ENCODE results near the gene TET1. TPM values are rescaled to one million over a fixed set of nuclear protein-coding genes. Genes with fewer than 3 reads are reported as not detected.

The TET1 gene
- total and polyA plus RNA-seq, 9 of the 15 experiments (the other 6 are each of a cell fraction or from before 2014, with no cell fraction given) = 2.6 to 21.3 (median 11.6) TPM

GRCh38 chr10:68594405-68594804 lies 34.3 kb downstream of the TET1 start (continued):
- TF ChIP-seq SMAD4 (CRISPR knock-in tag; conservative IDR thresholded peaks at IDR 0.05) (0 out of 2 replicates have a peak, but pooled peaks have one; percentile 32), ZNF586 (CRISPR knock-in tag; conservative IDR thresholded peaks at IDR 0.05) (no peak), ETV1 (tag; conservative IDR thresholded peaks at IDR 0.05; ENCODE audit: low read depth) (peak; percentile 50; the same call in 1 of the 2 replicates), STAT6 (CRISPR knock-in tag; IDR thresholded peaks at IDR 0.05) (no peak), PCBP2 (IDR thresholded peaks at IDR 0.05; ENCODE audit: low read depth, low read length, poor library complexity, severe bottlenecking) (no peak), ZNF3 (CRISPR knock-in tag; IDR thresholded peaks at IDR 0.05) (no peak), KLF13 (tag; IDR thresholded peaks at IDR 0.05; ENCODE audit: borderline replicate concordance, low read depth) (no peak), MBD1 (CRISPR knock-in tag; IDR thresholded peaks at IDR 0.05) (no peak), U2AF2 (optimal IDR thresholded peaks at IDR 0.05; ENCODE audit: low read depth, low read length) (no peak), RBM39 (optimal IDR thresholded peaks at IDR 0.05; ENCODE audit: low read depth, low read length) (no peak), IRF2 (CRISPR knock-in tag; IDR thresholded peaks at IDR 0.05) (no peak), L3MBTL2 (IDR thresholded peaks at IDR 0.05) (no peak), ELF1 (tag; IDR thresholded peaks at IDR 0.05) (no peak), GABPA (tag; conservative IDR thresholded peaks at IDR 0.05; ENCODE audit: low read depth) (peak; percentile 32; the same call in 1 of the 2 replicates), XRCC4 (IDR thresholded peaks at IDR 0.05; ENCODE audit: extremely low read depth, insufficient read depth, insufficient read length) (no peak), MYBL2 (IDR thresholded peaks at IDR 0.05; ENCODE audit: low read depth) (peak; percentile 47; the same call in 1 of the 2 replicates), MYBL2 (CRISPR knock-in tag; IDR thresholded peaks at IDR 0.05; ENCODE audit: borderline replicate concordance) (no peak), JUN (IDR thresholded peaks at IDR 0.05; ENCODE audit: borderline replicate concordance, low read depth, low read length) (peak; percentile 33; the same call in 1 of the 2 replicates), JUN (CRISPR knock-in tag; IDR thresholded peaks at IDR 0.05; ENCODE audit: borderline replicate concordance) (no peak), EGR1 (conservative IDR thresholded peaks at IDR 0.05) (no peak), ARID1B (IDR thresholded peaks at IDR 0.05) (peak; percentile 46), JUND (IDR thresholded peaks at IDR 0.05; ENCODE audit: borderline replicate concordance, low read depth, low read length) (peak; percentile 82), JUND (tag; IDR thresholded peaks at IDR 0.05; ENCODE audit: borderline replicate concordance, low read depth, low read length) (peak; percentile 32; the same call in 1 of the 3 replicates), CHD1 (IDR thresholded peaks at IDR 0.05; ENCODE audit: low read length) (no peak)
- TF ChIP-seq, protein P1, sequence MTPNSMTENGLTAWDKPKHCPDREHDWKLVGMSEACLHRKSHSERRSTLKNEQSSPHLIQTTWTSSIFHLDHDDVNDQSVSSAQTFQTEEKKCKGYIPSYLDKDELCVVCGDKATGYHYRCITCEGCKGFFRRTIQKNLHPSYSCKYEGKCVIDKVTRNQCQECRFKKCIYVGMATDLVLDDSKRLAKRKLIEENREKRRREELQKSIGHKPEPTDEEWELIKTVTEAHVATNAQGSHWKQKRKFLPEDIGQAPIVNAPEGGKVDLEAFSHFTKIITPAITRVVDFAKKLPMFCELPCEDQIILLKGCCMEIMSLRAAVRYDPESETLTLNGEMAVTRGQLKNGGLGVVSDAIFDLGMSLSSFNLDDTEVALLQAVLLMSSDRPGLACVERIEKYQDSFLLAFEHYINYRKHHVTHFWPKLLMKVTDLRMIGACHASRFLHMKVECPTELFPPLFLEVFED (CRISPR knock-in tag; conservative IDR thresholded peaks at IDR 0.05) = no peak

Measured in K562 (cell line).